DOHH2 (cell line): ENCODE measurements around the gene MSLN.

Source experiments
- H3F3A ChIP-seq: fragments of 200-600 bp; sonication (generic), shearing (Covaris generic); 2 replicates; pipeline ENCODE4 v1.6.0; 2016; ENCODE audit warnings: antibody characterized with exemption, mild to moderate bottlenecking; ENCODE audit not compliant: control insufficient read depth, insufficient read depth
- H3K27ac ChIP-seq: fragments of 200-600 bp; sonication (generic); 2 replicates; pipeline ENCODE4 v1.5.1; 2014; ENCODE audit warnings: low read depth, mild to moderate bottlenecking, low read length, moderate library complexity
- H3K27me3 ChIP-seq: fragments of 200-600 bp; sonication (generic); 2 replicates; pipeline ENCODE4 v1.6.1; 2014; ENCODE audit warnings: mild to moderate bottlenecking, low read length, mixed read lengths; ENCODE audit not compliant: control insufficient read depth
- H3K36me3 ChIP-seq: fragments of 200-600 bp; sonication (generic); 2 replicates; pipeline ENCODE4 v1.6.1; 2014; ENCODE audit warnings: mild to moderate bottlenecking, low read length, moderate library complexity, mixed read lengths; ENCODE audit not compliant: control insufficient read depth
- H3K4me1 ChIP-seq: fragments of 200-600 bp; sonication (generic); 2 replicates; pipeline ENCODE4 v1.6.1; 2014; ENCODE audit warnings: mild to moderate bottlenecking, low read length, mixed read lengths; ENCODE audit not compliant: control insufficient read depth
- H3K4me2 ChIP-seq: fragments of 200-600 bp; sonication (generic); 2 replicates; pipeline ENCODE4 v1.6.0; 2014; ENCODE audit warnings: mild to moderate bottlenecking, low read length, moderate library complexity
- H3K4me3 ChIP-seq: fragments of 200-600 bp; sonication (generic); 2 replicates; pipeline ENCODE4 v1.5.1; 2014; ENCODE audit warnings: mild to moderate bottlenecking, low read length, mixed read lengths
- H3K79me2 ChIP-seq: fragments of 200-600 bp; sonication (generic); 2 replicates; pipeline ENCODE4 v1.6.1; 2014; ENCODE audit warnings: mild to moderate bottlenecking, low read length, mixed read lengths; ENCODE audit not compliant: control insufficient read depth
- H3K9me2 ChIP-seq: fragments of 200-600 bp; sonication (generic); replicated peaks from 2 replicates; pipeline ENCODE4 v1.6.1; 2014; ENCODE audit warnings: mild to moderate bottlenecking, low read length, mixed read lengths; ENCODE audit not compliant: control insufficient read depth
- H3K9me3 ChIP-seq: fragments of 200-600 bp; sonication (generic); 2 replicates; pipeline ENCODE4 v1.6.1; 2014; ENCODE audit warnings: antibody characterized with exemption, low read length, mixed read lengths; ENCODE audit not compliant: control insufficient read depth, insufficient read depth
- H4K20me1 ChIP-seq: fragments of 200-600 bp; sonication (generic); 2 replicates; pipeline ENCODE4 v1.6.0; 2014; ENCODE audit warnings: low read depth, mild to moderate bottlenecking, antibody characterized with exemption, low read length, moderate library complexity; ENCODE audit not compliant: control insufficient read depth, insufficient read depth
- CTCF ChIP-seq: fragments of 200-600 bp; sonication (generic); IDR thresholded peaks from one replicate; pipeline ENCODE4 v1.5.1; 2014; ENCODE audit warnings: antibody characterized with exemption, mild to moderate bottlenecking, low read depth, low read length; ENCODE audit not compliant: poor library complexity, severe bottlenecking
- EZH2phosphoT487 ChIP-seq: fragments of 200-600 bp; sonication (generic); IDR thresholded peaks from 2 replicates; pipeline ENCODE4 v1.6.1; 2017; ENCODE audit warnings: borderline replicate concordance, mild to moderate bottlenecking, antibody characterized with exemption, low read length, moderate library complexity, mixed read lengths

Gene MSLN

DNA sequence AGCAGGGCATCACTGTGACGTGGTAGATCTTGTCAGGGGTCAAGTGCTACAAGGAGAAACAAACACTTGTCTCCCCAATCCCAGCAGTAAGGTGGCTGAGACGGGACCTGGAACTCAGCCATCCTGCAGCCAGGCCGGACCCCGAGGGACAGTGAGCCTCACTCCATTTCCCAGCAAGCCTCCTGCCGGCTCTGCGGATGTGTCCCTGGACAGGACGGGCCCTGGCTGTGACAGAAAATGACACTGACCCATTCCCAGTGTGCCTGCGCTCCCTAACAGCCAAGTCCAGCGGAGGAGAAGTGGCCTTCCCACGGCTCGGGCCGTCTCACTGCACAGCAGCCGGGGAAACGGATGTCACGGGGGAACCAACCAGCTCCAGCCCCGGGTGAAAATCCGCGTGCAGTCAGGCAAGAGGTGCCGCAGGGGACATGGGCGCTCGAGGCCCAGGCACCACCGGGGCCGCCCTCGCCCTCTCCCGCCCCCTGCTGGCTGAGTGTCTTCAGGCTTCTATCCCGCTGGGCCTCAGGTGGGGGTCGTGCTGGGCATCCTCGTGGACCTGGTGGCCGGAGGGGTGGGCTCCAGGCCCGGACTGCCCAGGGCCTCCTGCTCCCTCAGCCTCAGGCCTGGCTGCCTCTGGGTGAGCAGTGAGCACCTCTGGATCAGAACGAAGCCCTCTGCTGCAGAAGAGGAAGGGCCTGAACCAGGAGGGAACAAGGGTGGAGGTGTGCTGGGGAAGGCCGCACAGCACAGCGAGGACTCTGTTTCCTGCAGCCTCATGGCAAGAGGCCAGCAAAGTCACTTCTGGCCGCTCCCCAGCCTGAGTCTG is 26.9 kb upstream of the MSLN start:
- Histone ChIP-seq H3K27me3 (no peaks in the 10 kb centered on the region), H3K4me1 (peaks cover 70% of the 10 kb centered on the region), H3F3A (peaks cover 10% of the 10 kb centered on the region), H3K27ac (no peak overlapping the region), H3K9me3 (no peaks in the 10 kb centered on the region), H3K36me3 (peaks cover 90% of the 10 kb centered on the region), H4K20me1 (no peaks in the 10 kb centered on the region), H3K4me3 (no peak overlapping the region), H3K9me2 (no peaks in the 10 kb centered on the region), H3K79me2 (peaks cover 27% of the 10 kb centered on the region), H3K4me2 (no peak overlapping the region; the same call in 1 of the 2 replicates)
- peak; percentile 88 for TF ChIP-seq CTCF
- TF ChIP-seq EZH2phosphoT487 = no peak

DNA sequence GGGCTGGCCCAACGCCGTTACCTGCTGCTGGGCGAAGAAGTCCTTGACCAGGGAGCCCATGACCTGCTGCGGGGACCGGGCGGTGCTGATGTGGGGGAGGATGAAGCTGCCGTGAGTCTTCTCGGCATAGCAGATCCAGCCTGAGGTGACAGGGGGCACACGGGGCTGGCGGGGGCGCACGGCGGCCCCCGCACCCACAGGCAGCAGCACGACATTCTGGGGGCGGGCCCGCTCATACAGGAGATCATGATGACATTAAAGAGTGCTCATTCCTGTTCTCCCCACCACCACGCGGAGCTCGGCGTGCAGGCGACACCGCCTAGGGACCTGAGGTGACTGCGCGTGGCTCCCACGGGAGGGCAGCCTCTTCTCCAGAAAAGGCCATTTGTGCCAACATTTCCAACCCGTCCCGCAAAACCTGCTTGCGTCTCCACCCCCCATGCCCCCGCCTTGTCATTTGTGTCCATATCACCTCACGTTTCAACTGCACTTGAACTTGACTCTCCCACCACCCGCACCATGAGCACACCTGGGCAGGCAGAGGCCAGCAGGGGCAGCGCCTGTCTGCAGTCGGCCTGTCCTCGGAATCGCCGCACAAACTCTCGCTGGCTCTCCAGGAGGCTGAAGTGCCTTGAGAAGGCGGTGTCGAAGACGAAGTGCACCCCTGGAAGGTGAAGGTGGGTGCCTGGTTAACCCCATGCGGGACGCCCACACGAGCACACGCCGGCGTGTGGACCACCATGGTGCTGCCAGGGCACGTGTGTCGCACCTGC is 26.1 kb upstream of the MSLN start:
- no peaks in the 10 kb centered on the region for H3K27me3 ChIP-seq
- H3K79me2 ChIP-seq = peaks cover 31% of the 10 kb centered on the region
- H4K20me1 ChIP-seq = no peaks in the 10 kb centered on the region
- H3K4me2 ChIP-seq = no peak overlapping the region; the same call in 1 of the 2 replicates
- TF ChIP-seq CTCF (no peak), EZH2phosphoT487 (no peak)
- no peaks in the 10 kb centered on the region for H3K9me2 ChIP-seq
- no peak overlapping the region for H3K4me3 ChIP-seq
- peaks cover 91% of the 10 kb centered on the region for H3K36me3 ChIP-seq
- H3K4me1 ChIP-seq = peaks cover 72% of the 10 kb centered on the region
- peaks cover 13% of the 10 kb centered on the region for H3F3A ChIP-seq
- no peaks in the 10 kb centered on the region for H3K9me3 ChIP-seq
- no peak overlapping the region for H3K27ac ChIP-seq

GRCh38 chr16:734981-735881 is 25.3 kb upstream of the MSLN start:
- peaks cover 90% of the 10 kb centered on the region for H3K36me3 ChIP-seq
- H3K9me2 ChIP-seq = no peaks in the 10 kb centered on the region
- peak overlapping the region; percentile 100 for H3K4me2 ChIP-seq
- peaks cover 39% of the 10 kb centered on the region for H3K79me2 ChIP-seq
- H3K4me3 ChIP-seq = 0 out of 2 replicates have a peak overlapping the region, but pooled peaks have one; percentile 96
- H3F3A ChIP-seq = peaks cover 15% of the 10 kb centered on the region
- no peaks in the 10 kb centered on the region for H3K27me3 ChIP-seq
- no peaks in the 10 kb centered on the region for H4K20me1 ChIP-seq
- peaks cover 78% of the 10 kb centered on the region for H3K4me1 ChIP-seq
- TF ChIP-seq EZH2phosphoT487 (no peak), CTCF (no peak)
- H3K9me3 ChIP-seq = no peaks in the 10 kb centered on the region
- peak overlapping the region; percentile 100 for H3K27ac ChIP-seq
